Measurements from ENCODE around the gene UBE3B. TPM values are rescaled to one million over a fixed set of nuclear protein-coding genes. Genes with fewer than 3 reads are reported as not detected.

The UBE3B gene
- total and polyA plus RNA-seq, 5 donors from 2014 or later, result 16.8 to 38.2 (median 22.2) TPM

- H3K36me3 ChIP-seq (ENCODE audit: control insufficient read depth, insufficient read depth, low read length), result no peaks in the 10 kb centered on the region
- DNase-seq (no peak), ATAC-seq (ENCODE audit: low read depth in 2 of 2) (no peak)
- Mint-ChIP-seq H3K4me3 (no peak overlapping the region), H3K9me3 (no peaks in the 10 kb centered on the region), H3K27me3 (peaks cover 7% of the 10 kb centered on the region), H3K4me1 (peaks cover 0 to 17% (median 5%) of the 10 kb centered on the region in 4 donors), H3K36me3 (no peaks in the 10 kb centered on the region), H3K27ac (peak overlapping the region in 1 of 3 donors; percentile 46)
- no peaks in the 10 kb centered on the region for H3K27me3 ChIP-seq (ENCODE audit: control insufficient read depth, insufficient read depth, low read length)
- peaks cover 9% of the 10 kb centered on the region for H3K4me1 ChIP-seq (ENCODE audit: control insufficient read depth, insufficient read depth, low read length, poor library complexity, severe bottlenecking)
- no peaks in the 10 kb centered on the region for H3K9me3 ChIP-seq (ENCODE audit: control insufficient read depth in 2 of 2, low read length in 2 of 2)
- H3K27ac ChIP-seq (ENCODE audit: insufficient read depth, low read length, poor library complexity, severe bottlenecking), result no peak overlapping the region
- no peak overlapping the region for H3K4me3 ChIP-seq (ENCODE audit: low read depth, low read length)
These were observed 65.4 kb downstream of the UBE3B start for GRCh38 chr12:109542876-109543275.

- H3K9me3 Mint-ChIP-seq, result no peaks in the 10 kb centered on the region
- H3K36me3 ChIP-seq (ENCODE audit: control insufficient read depth, insufficient read depth, low read length), result no peaks in the 10 kb centered on the region
- H3K9me3 ChIP-seq (ENCODE audit: control insufficient read depth in 2 of 2, low read length in 2 of 2), result no peaks in the 10 kb centered on the region
- H3K27me3 ChIP-seq (ENCODE audit: control insufficient read depth, insufficient read depth, low read length), result no peaks in the 10 kb centered on the region
- H3K4me1 Mint-ChIP-seq, result peaks cover 0 to 18% (median 8%) of the 10 kb centered on the region in 4 donors
- DNase-seq (peak in 2 of 3 donors; percentile 18 to 79), ATAC-seq (ENCODE audit: low read depth in 2 of 2) (peak; percentile 53 to 75)
- peaks cover 9% of the 10 kb centered on the region for H3K4me1 ChIP-seq (ENCODE audit: control insufficient read depth, insufficient read depth, low read length, poor library complexity, severe bottlenecking)
- H3K4me3 ChIP-seq (ENCODE audit: low read depth, low read length), result no peak overlapping the region
- no peaks in the 10 kb centered on the region for H3K36me3 Mint-ChIP-seq
- peaks cover 15% of the 10 kb centered on the region for H3K27me3 Mint-ChIP-seq
- peak overlapping the region; percentile 17 to 71 (median 67) for H3K27ac Mint-ChIP-seq
- H3K27ac ChIP-seq (ENCODE audit: insufficient read depth, low read length, poor library complexity, severe bottlenecking), result no peak overlapping the region
- no peak overlapping the region for H3K4me3 Mint-ChIP-seq
These were observed 67.6 kb downstream of the UBE3B start for GRCh38 chr12:109544955-109545531.

GRCh38 chr12:109545826-109546225 is 68.4 kb downstream of the UBE3B start:
- H3K36me3 ChIP-seq (ENCODE audit: control insufficient read depth, insufficient read depth, low read length), result no peaks in the 10 kb centered on the region
- H3K36me3 Mint-ChIP-seq, result no peaks in the 10 kb centered on the region
- no peaks in the 10 kb centered on the region for H3K27me3 ChIP-seq (ENCODE audit: control insufficient read depth, insufficient read depth, low read length)
- H3K4me3 ChIP-seq (ENCODE audit: low read depth, low read length), result no peak overlapping the region
- H3K27ac ChIP-seq (ENCODE audit: insufficient read depth, low read length, poor library complexity, severe bottlenecking), result no peak overlapping the region
- peaks cover 9% of the 10 kb centered on the region for H3K4me1 ChIP-seq (ENCODE audit: control insufficient read depth, insufficient read depth, low read length, poor library complexity, severe bottlenecking)
- peaks cover 15% of the 10 kb centered on the region for H3K27me3 Mint-ChIP-seq
- no peak overlapping the region for H3K4me3 Mint-ChIP-seq
- no peak overlapping the region for H3K27ac Mint-ChIP-seq
- peaks cover 0 to 18% (median 8%) of the 10 kb centered on the region in 4 donors for H3K4me1 Mint-ChIP-seq
- DNase-seq (no peak), ATAC-seq (ENCODE audit: low read depth in 2 of 2) (no peak)
- H3K9me3 Mint-ChIP-seq, result no peaks in the 10 kb centered on the region
- no peaks in the 10 kb centered on the region for H3K9me3 ChIP-seq (ENCODE audit: control insufficient read depth in 2 of 2, low read length in 2 of 2)

GRCh38 chr12:109547286-109547685 is 69.9 kb downstream of the UBE3B start:
- Mint-ChIP-seq H3K36me3 (no peaks in the 10 kb centered on the region), H3K27me3 (peaks cover 15% of the 10 kb centered on the region)

GRCh38 chr12:109548258-109548657 is 70.8 kb downstream of the UBE3B start:
- H3K36me3 Mint-ChIP-seq, result no peaks in the 10 kb centered on the region
- no peak for ATAC-seq (ENCODE audit: low read depth in 2 of 2)
- H3K9me3 ChIP-seq (ENCODE audit: control insufficient read depth in 2 of 2, low read length in 2 of 2), result no peaks in the 10 kb centered on the region
- no peak overlapping the region for H3K4me3 ChIP-seq (ENCODE audit: low read depth, low read length)
- no peak for DNase-seq
- peaks cover 9% of the 10 kb centered on the region for H3K4me1 ChIP-seq (ENCODE audit: control insufficient read depth, insufficient read depth, low read length, poor library complexity, severe bottlenecking)
- H3K27me3 ChIP-seq (ENCODE audit: control insufficient read depth, insufficient read depth, low read length), result no peaks in the 10 kb centered on the region
- H3K27ac ChIP-seq (ENCODE audit: insufficient read depth, low read length, poor library complexity, severe bottlenecking), result no peak overlapping the region
- no peaks in the 10 kb centered on the region for H3K9me3 Mint-ChIP-seq
- H3K4me3 Mint-ChIP-seq, result no peak overlapping the region
- peaks cover 15% of the 10 kb centered on the region for H3K27me3 Mint-ChIP-seq
- H3K27ac Mint-ChIP-seq, result no peak overlapping the region
- H3K36me3 ChIP-seq (ENCODE audit: control insufficient read depth, insufficient read depth, low read length), result no peaks in the 10 kb centered on the region
- H3K4me1 Mint-ChIP-seq, result peaks cover 0 to 20% (median 8%) of the 10 kb centered on the region in 4 donors

More at GRCh38 chr12:109547286-109547685, 69.9 kb downstream of the UBE3B start:
- DNase-seq (no peak), ATAC-seq (ENCODE audit: low read depth in 2 of 2) (no peak)
- no peak overlapping the region for H3K27ac Mint-ChIP-seq
- no peak overlapping the region for H3K4me3 ChIP-seq (ENCODE audit: low read depth, low read length)
- H3K27ac ChIP-seq (ENCODE audit: insufficient read depth, low read length, poor library complexity, severe bottlenecking), result no peak overlapping the region
- no peaks in the 10 kb centered on the region for H3K9me3 ChIP-seq (ENCODE audit: control insufficient read depth in 2 of 2, low read length in 2 of 2)
- no peaks in the 10 kb centered on the region for H3K27me3 ChIP-seq (ENCODE audit: control insufficient read depth, insufficient read depth, low read length)
- peaks cover 9% of the 10 kb centered on the region for H3K4me1 ChIP-seq (ENCODE audit: control insufficient read depth, insufficient read depth, low read length, poor library complexity, severe bottlenecking)
- H3K4me1 Mint-ChIP-seq, result peaks cover 0 to 18% (median 8%) of the 10 kb centered on the region in 4 donors
- H3K36me3 ChIP-seq (ENCODE audit: control insufficient read depth, insufficient read depth, low read length), result no peaks in the 10 kb centered on the region
- no peaks in the 10 kb centered on the region for H3K9me3 Mint-ChIP-seq
- no peak overlapping the region for H3K4me3 Mint-ChIP-seq

GRCh38 chr12:109549613-109550270 is 72.3 kb downstream of the UBE3B start:
- H3K4me3 ChIP-seq (ENCODE audit: low read depth, low read length), result no peak overlapping the region
- Mint-ChIP-seq H3K4me1 (peaks cover 0 to 16% (median 6%) of the 10 kb centered on the region in 4 donors), H3K27ac (peak overlapping the region in 1 of 3 donors; percentile 63), H3K4me3 (peak overlapping the region in 2 of 4 donors; percentile 30 to 73), H3K9me3 (no peaks in the 10 kb centered on the region), H3K27me3 (peaks cover 15% of the 10 kb centered on the region), H3K36me3 (no peaks in the 10 kb centered on the region)
- DNase-seq, result no peak
- H3K27me3 ChIP-seq (ENCODE audit: control insufficient read depth, insufficient read depth, low read length), result no peaks in the 10 kb centered on the region
- H3K36me3 ChIP-seq (ENCODE audit: control insufficient read depth, insufficient read depth, low read length), result no peaks in the 10 kb centered on the region
- no peaks in the 10 kb centered on the region for H3K9me3 ChIP-seq (ENCODE audit: control insufficient read depth in 2 of 2, low read length in 2 of 2)
- ATAC-seq (ENCODE audit: low read depth in 2 of 2), result no peak
- H3K4me1 ChIP-seq (ENCODE audit: control insufficient read depth, insufficient read depth, low read length, poor library complexity, severe bottlenecking), result peaks cover 9% of the 10 kb centered on the region
- H3K27ac ChIP-seq (ENCODE audit: insufficient read depth, low read length, poor library complexity, severe bottlenecking), result no peak overlapping the region

- Mint-ChIP-seq H3K4me3 (no peak overlapping the region), H3K27ac (no peak overlapping the region), H3K4me1 (peaks cover 0 to 11% (median 3%) of the 10 kb centered on the region in 4 donors), H3K27me3 (peaks cover 15% of the 10 kb centered on the region), H3K9me3 (no peaks in the 10 kb centered on the region), H3K36me3 (no peaks in the 10 kb centered on the region)
- H3K27ac ChIP-seq (ENCODE audit: insufficient read depth, low read length, poor library complexity, severe bottlenecking), result no peak overlapping the region
- H3K9me3 ChIP-seq (ENCODE audit: control insufficient read depth in 2 of 2, low read length in 2 of 2), result no peaks in the 10 kb centered on the region
- no peaks in the 10 kb centered on the region for H3K36me3 ChIP-seq (ENCODE audit: control insufficient read depth, insufficient read depth, low read length)
- no peak overlapping the region for H3K4me3 ChIP-seq (ENCODE audit: low read depth, low read length)
- ATAC-seq (ENCODE audit: low read depth in 2 of 2) (no peak), DNase-seq (no peak)
- H3K4me1 ChIP-seq (ENCODE audit: control insufficient read depth, insufficient read depth, low read length, poor library complexity, severe bottlenecking), result peaks cover 4% of the 10 kb centered on the region
- H3K27me3 ChIP-seq (ENCODE audit: control insufficient read depth, insufficient read depth, low read length), result no peaks in the 10 kb centered on the region
These were observed 72.8 kb downstream of the UBE3B start for GRCh38 chr12:109550281-109550680.

- ATAC-seq (ENCODE audit: low read depth in 2 of 2), result no peak
- peaks cover 15% of the 10 kb centered on the region for H3K27me3 Mint-ChIP-seq
- DNase-seq, result no peak
- H3K9me3 ChIP-seq (ENCODE audit: control insufficient read depth in 2 of 2, low read length in 2 of 2), result no peaks in the 10 kb centered on the region
- H3K36me3 ChIP-seq (ENCODE audit: control insufficient read depth, insufficient read depth, low read length), result no peaks in the 10 kb centered on the region
- H3K36me3 Mint-ChIP-seq, result no peaks in the 10 kb centered on the region
- H3K4me1 Mint-ChIP-seq, result peaks cover 0 to 9% (median 3%) of the 10 kb centered on the region in 4 donors
- no peak overlapping the region for H3K4me3 ChIP-seq (ENCODE audit: low read depth, low read length)
- no peak overlapping the region for H3K27ac Mint-ChIP-seq
- H3K27me3 ChIP-seq (ENCODE audit: control insufficient read depth, insufficient read depth, low read length), result no peaks in the 10 kb centered on the region
- H3K9me3 Mint-ChIP-seq, result no peaks in the 10 kb centered on the region
- no peak overlapping the region for H3K4me3 Mint-ChIP-seq
- H3K4me1 ChIP-seq (ENCODE audit: control insufficient read depth, insufficient read depth, low read length, poor library complexity, severe bottlenecking), result no peaks in the 10 kb centered on the region
- H3K27ac ChIP-seq (ENCODE audit: insufficient read depth, low read length, poor library complexity, severe bottlenecking), result no peak overlapping the region
These were observed 73.7 kb downstream of the UBE3B start for GRCh38 chr12:109551108-109551507.
